Measurements from ENCODE around the gene MRPS11.

MRPS11 gene

DNA sequence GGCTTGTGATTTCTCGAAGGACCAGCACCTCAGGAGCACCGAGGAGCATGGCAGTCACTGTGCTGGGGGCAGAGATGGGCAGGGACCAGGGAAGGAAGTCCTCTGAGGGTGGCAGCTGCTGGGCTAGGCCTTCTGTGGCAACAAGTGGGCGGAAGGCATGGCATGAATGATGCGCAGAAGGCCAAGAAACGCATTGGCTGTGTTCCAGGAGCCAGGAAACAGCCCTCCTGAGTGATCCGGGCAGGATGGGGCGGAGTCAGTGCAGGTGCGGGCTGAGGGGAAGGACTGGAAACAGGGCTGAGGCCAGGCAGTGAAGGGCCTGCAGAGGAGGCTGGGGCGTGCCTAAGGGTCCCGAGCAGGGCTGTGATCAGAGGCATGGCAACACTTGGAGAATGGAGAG lies 23.6 kb downstream of the MRPS11 start:
- H3K27me3 ChIP-seq (ENCODE audit: control insufficient read depth, insufficient read depth, low read length), result no peaks in the 10 kb centered on the region
- H3K9me3 ChIP-seq (ENCODE audit: control insufficient read depth, insufficient read depth, low read length), result no peaks in the 10 kb centered on the region
- H3K27ac ChIP-seq (ENCODE audit: low read depth, low read length), result no peak overlapping the region
- no peak overlapping the region for H3K9ac ChIP-seq (ENCODE audit: low read depth, low read length)
- H3K4me1 ChIP-seq (ENCODE audit: control insufficient read depth, insufficient read depth, low read length), result peaks cover 14% of the 10 kb centered on the region
- no peak overlapping the region for H3K4me3 ChIP-seq (ENCODE audit: low read depth, low read length)
- H3K36me3 ChIP-seq (ENCODE audit: control insufficient read depth, insufficient read depth, low read length), result no peaks in the 10 kb centered on the region

DNA sequence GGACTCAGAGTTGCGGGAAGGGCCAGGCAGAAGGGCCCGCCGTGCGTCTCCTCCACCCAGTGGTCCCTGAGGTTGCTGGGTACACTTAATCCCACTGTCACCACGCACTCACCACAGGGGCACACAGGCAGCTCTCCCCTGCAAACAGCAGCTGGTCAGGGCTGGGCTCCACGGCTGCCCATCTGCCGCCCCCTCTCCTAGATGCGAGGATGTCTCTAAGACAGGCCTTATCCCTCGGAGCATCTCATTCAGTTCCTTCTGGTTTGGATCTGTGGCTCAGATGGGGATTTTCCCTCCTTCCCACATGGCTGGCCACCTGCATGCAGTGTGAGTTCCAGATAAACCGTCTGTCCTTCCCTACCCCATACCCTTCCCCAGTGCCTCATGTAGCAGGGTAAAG lies 26.3 kb downstream of the MRPS11 start:
- peaks cover 2% of the 10 kb centered on the region; the same call in 1 of the 2 replicates for H3K4me1 ChIP-seq (ENCODE audit: control insufficient read depth, insufficient read depth, low read length)
- H3K9ac ChIP-seq (ENCODE audit: low read depth, low read length), result no peak overlapping the region
- no peaks in the 10 kb centered on the region for H3K36me3 ChIP-seq (ENCODE audit: control insufficient read depth, insufficient read depth, low read length)
- H3K4me3 ChIP-seq (ENCODE audit: low read depth, low read length), result no peak overlapping the region
- no peaks in the 10 kb centered on the region for H3K9me3 ChIP-seq (ENCODE audit: control insufficient read depth, insufficient read depth, low read length)
- H3K27me3 ChIP-seq (ENCODE audit: control insufficient read depth, insufficient read depth, low read length), result no peaks in the 10 kb centered on the region
- no peak overlapping the region for H3K27ac ChIP-seq (ENCODE audit: low read depth, low read length)

DNA sequence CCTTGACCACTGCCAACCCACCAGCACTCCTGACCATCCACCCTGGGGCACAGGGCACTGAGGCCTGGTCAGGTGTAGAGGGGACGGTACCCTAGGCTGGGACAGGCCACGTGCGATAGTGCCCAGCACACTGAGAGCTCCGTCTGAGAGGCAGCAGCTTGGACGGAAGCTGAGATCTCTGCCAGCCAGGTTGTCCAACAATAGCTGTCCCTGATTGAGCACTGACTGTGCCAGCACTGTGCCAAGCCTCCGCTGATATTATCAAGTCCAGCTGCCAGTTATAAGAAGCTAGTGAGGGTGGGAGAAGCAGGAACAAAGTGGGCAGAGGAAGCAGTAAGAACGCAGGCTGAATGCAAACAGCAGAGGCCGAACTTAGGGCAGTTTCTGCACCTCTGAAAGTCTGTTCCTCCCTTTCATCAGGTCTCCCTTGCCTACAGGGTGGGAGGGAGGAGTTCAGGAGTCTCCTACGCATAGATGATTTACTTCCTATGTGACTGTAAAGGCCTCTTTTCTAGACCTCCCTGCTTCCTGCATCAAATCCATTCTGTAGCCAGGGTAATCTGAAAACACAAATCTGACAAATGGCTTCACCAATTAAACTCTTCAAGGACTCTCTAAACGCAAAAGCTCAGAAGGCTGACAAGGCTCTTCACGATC lies 29.7 kb downstream of the MRPS11 start:
- H3K27ac ChIP-seq (ENCODE audit: low read depth, low read length), result no peak overlapping the region
- no peak overlapping the region for H3K4me3 ChIP-seq (ENCODE audit: low read depth, low read length)
- H3K9ac ChIP-seq (ENCODE audit: low read depth, low read length), result no peak overlapping the region
- peaks cover under 1% of the 10 kb centered on the region for H3K4me1 ChIP-seq (ENCODE audit: control insufficient read depth, insufficient read depth, low read length)
- no peaks in the 10 kb centered on the region for H3K27me3 ChIP-seq (ENCODE audit: control insufficient read depth, insufficient read depth, low read length)
- H3K36me3 ChIP-seq (ENCODE audit: control insufficient read depth, insufficient read depth, low read length), result no peaks in the 10 kb centered on the region
- H3K9me3 ChIP-seq (ENCODE audit: control insufficient read depth, insufficient read depth, low read length), result no peaks in the 10 kb centered on the region

DNA sequence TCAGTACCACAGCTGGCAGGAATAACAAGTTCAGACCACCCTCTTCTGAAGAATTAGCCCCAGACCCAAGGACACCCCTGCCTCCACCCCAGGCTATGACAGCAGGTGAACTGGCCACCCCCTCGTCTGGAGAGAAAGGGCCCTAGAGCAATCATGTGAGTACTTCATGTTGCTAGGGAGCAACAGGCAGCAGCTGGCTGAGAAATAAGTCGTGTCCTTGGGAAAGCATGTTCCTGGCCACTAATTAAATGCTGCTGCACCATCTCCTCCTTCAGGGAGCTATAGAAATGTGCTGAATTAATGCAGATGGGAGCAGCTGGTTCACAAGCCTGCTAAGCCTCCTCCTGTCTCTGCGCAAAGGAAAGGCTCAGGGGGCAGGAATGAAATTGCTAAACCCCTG lies 31.5 kb downstream of the MRPS11 start:
- Histone ChIP-seq H3K36me3 (ENCODE audit: control insufficient read depth, insufficient read depth, low read length) (no peaks in the 10 kb centered on the region), H3K9ac (ENCODE audit: low read depth, low read length) (no peak overlapping the region), H3K27ac (ENCODE audit: low read depth, low read length) (no peak overlapping the region), H3K4me3 (ENCODE audit: low read depth, low read length) (no peak overlapping the region), H3K4me1 (ENCODE audit: control insufficient read depth, insufficient read depth, low read length) (peaks cover 9% of the 10 kb centered on the region), H3K27me3 (ENCODE audit: control insufficient read depth, insufficient read depth, low read length) (no peaks in the 10 kb centered on the region), H3K9me3 (ENCODE audit: control insufficient read depth, insufficient read depth, low read length) (no peaks in the 10 kb centered on the region)

DNA sequence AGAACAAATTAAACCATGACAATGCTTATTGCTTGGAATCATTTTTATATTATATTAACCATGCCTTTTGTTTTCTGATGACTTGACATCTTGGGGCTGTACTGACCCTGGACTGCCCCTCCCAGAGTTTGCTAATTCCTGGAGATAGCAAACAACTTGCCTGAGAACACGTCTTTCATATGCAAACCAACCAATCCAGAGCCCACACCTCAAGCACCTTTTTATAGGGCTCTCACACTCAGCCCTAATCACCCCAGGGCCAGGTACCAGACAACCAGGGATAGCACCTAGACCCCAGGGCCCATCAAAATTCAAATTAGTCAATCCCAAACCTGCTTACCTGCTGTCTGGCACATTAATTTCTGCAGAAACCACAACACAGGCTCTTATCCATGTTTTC lies 36.9 kb downstream of the MRPS11 start:
- Histone ChIP-seq H3K9me3 (ENCODE audit: control insufficient read depth, insufficient read depth, low read length) (no peaks in the 10 kb centered on the region), H3K36me3 (ENCODE audit: control insufficient read depth, insufficient read depth, low read length) (no peaks in the 10 kb centered on the region), H3K27ac (ENCODE audit: low read depth, low read length) (no peak overlapping the region), H3K4me1 (ENCODE audit: control insufficient read depth, insufficient read depth, low read length) (peaks cover 22% of the 10 kb centered on the region), H3K4me3 (ENCODE audit: low read depth, low read length) (no peak overlapping the region), H3K9ac (ENCODE audit: low read depth, low read length) (no peak overlapping the region), H3K27me3 (ENCODE audit: control insufficient read depth, insufficient read depth, low read length) (no peaks in the 10 kb centered on the region)

DNA sequence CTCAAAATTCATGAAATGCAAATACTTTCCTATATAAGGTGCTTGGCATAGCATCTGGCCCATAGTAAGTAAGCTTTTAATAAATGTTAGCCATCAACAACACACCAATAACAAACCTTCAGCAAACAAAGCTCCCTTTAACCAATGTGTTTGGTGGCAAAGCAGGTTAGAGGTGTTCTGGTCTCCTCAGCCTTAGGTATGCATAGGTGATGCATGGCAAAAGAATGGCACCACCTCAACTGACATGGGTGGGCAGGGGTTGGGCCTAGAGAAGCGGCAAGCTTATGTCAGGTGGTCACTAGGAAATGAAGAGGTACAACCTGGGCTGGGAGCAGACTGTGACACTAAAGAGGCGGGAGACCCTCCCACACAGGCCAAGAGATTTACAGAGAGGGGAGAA lies 38.2 kb downstream of the MRPS11 start:
- Histone ChIP-seq H3K36me3 (ENCODE audit: control insufficient read depth, insufficient read depth, low read length) (no peaks in the 10 kb centered on the region), H3K4me1 (ENCODE audit: control insufficient read depth, insufficient read depth, low read length) (peaks cover 22% of the 10 kb centered on the region), H3K27me3 (ENCODE audit: control insufficient read depth, insufficient read depth, low read length) (no peaks in the 10 kb centered on the region), H3K9me3 (ENCODE audit: control insufficient read depth, insufficient read depth, low read length) (no peaks in the 10 kb centered on the region), H3K9ac (ENCODE audit: low read depth, low read length) (no peak overlapping the region), H3K27ac (ENCODE audit: low read depth, low read length) (no peak overlapping the region), H3K4me3 (ENCODE audit: low read depth, low read length) (no peak overlapping the region)

DNA sequence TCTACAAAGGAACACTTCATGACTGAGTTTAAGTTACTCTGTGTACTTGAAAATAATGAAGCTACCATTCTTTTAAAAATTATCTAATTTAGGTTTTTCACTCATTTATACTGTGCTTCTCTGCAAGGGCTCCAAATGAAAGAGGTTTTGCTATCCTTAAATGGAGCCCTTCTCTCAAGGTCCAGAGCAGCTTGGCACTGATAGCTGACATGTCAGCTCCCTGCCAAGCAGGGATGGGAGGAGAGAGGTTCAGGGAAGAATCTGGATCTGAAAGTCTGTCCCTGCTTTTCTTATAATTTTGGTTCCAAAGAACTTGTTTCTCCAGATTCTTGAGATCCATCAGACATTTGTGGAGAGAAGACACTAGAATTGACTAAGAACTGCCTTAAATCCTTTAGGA lies 39.1 kb downstream of the MRPS11 start:
- no peaks in the 10 kb centered on the region for H3K9me3 ChIP-seq (ENCODE audit: control insufficient read depth, insufficient read depth, low read length)
- no peak overlapping the region for H3K4me3 ChIP-seq (ENCODE audit: low read depth, low read length)
- peaks cover 6% of the 10 kb centered on the region for H3K36me3 ChIP-seq (ENCODE audit: control insufficient read depth, insufficient read depth, low read length)
- no peak overlapping the region for H3K27ac ChIP-seq (ENCODE audit: low read depth, low read length)
- no peak overlapping the region for H3K9ac ChIP-seq (ENCODE audit: low read depth, low read length)
- H3K27me3 ChIP-seq (ENCODE audit: control insufficient read depth, insufficient read depth, low read length), result no peaks in the 10 kb centered on the region
- H3K4me1 ChIP-seq (ENCODE audit: control insufficient read depth, insufficient read depth, low read length), result peaks cover 22% of the 10 kb centered on the region

DNA sequence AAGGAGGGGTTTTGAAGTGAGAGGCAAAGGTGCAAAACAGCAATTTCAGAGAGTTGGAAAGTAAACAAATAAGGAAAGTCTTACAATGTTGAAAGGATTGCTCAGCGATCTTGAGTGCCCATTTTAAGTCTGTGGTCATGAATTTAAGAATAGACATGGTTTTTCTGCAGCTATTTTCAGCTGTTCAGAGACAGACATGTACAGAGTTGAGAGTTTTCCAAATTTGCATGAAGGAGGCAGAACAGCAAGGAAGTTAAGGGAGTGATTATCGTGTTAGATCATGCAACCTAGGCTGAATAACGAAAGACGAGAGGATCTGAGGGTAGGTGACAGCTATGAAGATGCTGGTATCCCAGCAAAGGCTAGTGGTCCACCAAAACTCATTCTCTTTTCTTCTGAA lies 41.8 kb downstream of the MRPS11 start:
- H3K9ac ChIP-seq (ENCODE audit: low read depth, low read length), result no peak overlapping the region

DNA sequence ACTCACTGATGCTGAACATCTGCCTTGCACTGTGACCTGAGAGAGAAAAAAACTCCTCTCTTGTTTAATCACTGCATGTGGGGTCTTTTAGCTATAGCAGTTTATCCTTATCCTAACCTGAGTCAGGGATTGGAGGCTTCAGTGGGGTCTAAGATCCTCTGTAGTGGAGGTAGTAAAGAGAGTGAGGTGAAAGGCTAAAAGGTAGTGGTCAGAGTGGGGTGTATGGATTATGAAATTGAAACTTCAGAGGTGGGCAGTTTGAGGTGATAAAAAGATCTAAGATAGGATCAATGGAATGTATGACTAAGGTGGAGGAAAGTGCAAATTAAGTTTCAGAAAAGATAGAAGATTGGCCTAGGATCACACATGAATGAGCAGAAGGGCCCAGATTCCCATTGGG lies 42.5 kb downstream of the MRPS11 start:
- Histone ChIP-seq H3K4me1 (ENCODE audit: control insufficient read depth, insufficient read depth, low read length) (peaks cover 3% of the 10 kb centered on the region; the same call in 1 of the 2 replicates), H3K9ac (ENCODE audit: low read depth, low read length) (no peak overlapping the region), H3K4me3 (ENCODE audit: low read depth, low read length) (no peak overlapping the region), H3K36me3 (ENCODE audit: control insufficient read depth, insufficient read depth, low read length) (peaks cover 15% of the 10 kb centered on the region), H3K27ac (ENCODE audit: low read depth, low read length) (no peak overlapping the region), H3K27me3 (ENCODE audit: control insufficient read depth, insufficient read depth, low read length) (no peaks in the 10 kb centered on the region), H3K9me3 (ENCODE audit: control insufficient read depth, insufficient read depth, low read length) (no peaks in the 10 kb centered on the region)

More for the DNA sequence above, 41.8 kb downstream of the MRPS11 start:
- no peaks in the 10 kb centered on the region for H3K9me3 ChIP-seq (ENCODE audit: control insufficient read depth, insufficient read depth, low read length)
- peaks cover 15% of the 10 kb centered on the region for H3K36me3 ChIP-seq (ENCODE audit: control insufficient read depth, insufficient read depth, low read length)
- H3K4me1 ChIP-seq (ENCODE audit: control insufficient read depth, insufficient read depth, low read length), result peaks cover 9% of the 10 kb centered on the region; the same call in 1 of the 2 replicates
- H3K27me3 ChIP-seq (ENCODE audit: control insufficient read depth, insufficient read depth, low read length), result no peaks in the 10 kb centered on the region
- no peak overlapping the region for H3K4me3 ChIP-seq (ENCODE audit: low read depth, low read length)
- H3K27ac ChIP-seq (ENCODE audit: low read depth, low read length), result no peak overlapping the region

DNA sequence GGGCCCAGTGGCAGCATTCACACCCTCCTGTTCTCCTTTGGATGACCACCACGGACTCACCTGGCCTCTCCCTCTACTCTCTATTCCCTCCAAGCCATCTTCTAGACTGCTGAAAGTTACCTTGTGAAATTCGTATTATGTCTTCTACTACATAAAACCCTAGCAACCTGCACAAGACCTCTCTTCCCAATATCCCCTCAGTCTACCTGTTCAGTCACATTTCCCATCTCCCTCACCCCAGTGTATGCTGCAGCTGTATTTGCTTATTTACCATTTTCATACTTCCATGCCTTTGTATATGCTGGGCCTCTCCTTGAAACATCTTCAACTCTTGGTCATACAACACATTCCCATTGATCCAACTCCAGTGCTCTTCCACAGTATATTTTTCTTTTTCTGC lies 43.7 kb downstream of the MRPS11 start:
- Histone ChIP-seq H3K9me3 (ENCODE audit: control insufficient read depth, insufficient read depth, low read length) (no peaks in the 10 kb centered on the region), H3K4me3 (ENCODE audit: low read depth, low read length) (no peak overlapping the region), H3K9ac (ENCODE audit: low read depth, low read length) (no peak overlapping the region), H3K27me3 (ENCODE audit: control insufficient read depth, insufficient read depth, low read length) (no peaks in the 10 kb centered on the region), H3K4me1 (ENCODE audit: control insufficient read depth, insufficient read depth, low read length) (no peaks in the 10 kb centered on the region), H3K36me3 (ENCODE audit: control insufficient read depth, insufficient read depth, low read length) (peaks cover 15% of the 10 kb centered on the region), H3K27ac (ENCODE audit: low read depth, low read length) (no peak overlapping the region)

DNA sequence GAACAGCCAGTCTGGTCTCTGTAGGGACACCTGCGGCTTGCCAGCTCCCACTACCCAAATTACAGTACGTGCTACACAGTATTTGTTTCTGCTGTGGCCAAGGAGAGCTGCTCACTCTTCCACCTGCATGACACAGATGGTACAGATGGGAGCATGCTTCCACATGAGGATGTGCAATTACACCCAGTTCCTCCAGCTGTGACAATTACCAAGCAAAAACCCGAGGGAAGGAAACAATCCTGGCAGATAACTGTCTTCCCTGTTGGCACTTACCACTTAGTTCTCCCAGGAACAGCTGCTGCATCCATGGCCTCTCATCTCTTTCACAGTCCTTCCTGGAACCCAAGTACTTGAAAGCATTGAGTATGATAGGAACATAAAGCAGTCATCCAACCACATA lies 44.6 kb downstream of the MRPS11 start:
- Histone ChIP-seq H3K4me1 (ENCODE audit: control insufficient read depth, insufficient read depth, low read length) (no peaks in the 10 kb centered on the region), H3K4me3 (ENCODE audit: low read depth, low read length) (no peak overlapping the region), H3K9ac (ENCODE audit: low read depth, low read length) (no peak overlapping the region), H3K27ac (ENCODE audit: low read depth, low read length) (no peak overlapping the region), H3K27me3 (ENCODE audit: control insufficient read depth, insufficient read depth, low read length) (no peaks in the 10 kb centered on the region), H3K36me3 (ENCODE audit: control insufficient read depth, insufficient read depth, low read length) (peaks cover 15% of the 10 kb centered on the region), H3K9me3 (ENCODE audit: control insufficient read depth, insufficient read depth, low read length) (no peaks in the 10 kb centered on the region)
